Measurements from ENCODE around the gene TRAF3IP1.
"Not testable (repeated sequence)": the region's sequence is repeated elsewhere in the genome, so short reads cannot be mapped to it uniquely, and the experiment has no call there.

The TRAF3IP1 gene

GRCh38 chr2:238308177-238308576 is 12.1 kb upstream of the TRAF3IP1 start:
- no peak for DNase-seq (ENCODE audit: low read depth)

DNA sequence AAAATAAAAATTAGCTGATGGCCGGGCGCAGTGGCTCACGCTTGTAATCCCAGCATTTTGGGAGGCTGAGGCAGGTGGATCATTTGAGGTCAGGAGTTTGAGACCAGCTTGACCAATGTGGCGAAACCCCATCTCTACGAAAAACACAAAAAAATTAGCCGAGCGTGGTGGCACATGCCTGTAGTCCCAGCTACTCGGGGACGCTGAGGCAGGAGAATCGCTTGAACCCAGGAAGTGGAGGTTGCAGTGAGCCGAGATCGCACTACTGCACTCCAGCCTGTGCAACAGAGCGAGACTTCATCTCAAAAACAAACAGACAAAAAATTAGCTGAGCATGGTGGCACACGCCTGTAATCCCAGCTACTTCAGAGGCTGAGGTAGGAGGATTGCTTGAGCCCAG is 9.6 kb upstream of the TRAF3IP1 start:
- DNase-seq (ENCODE audit: low read depth) = not testable (repeated sequence)

- no peak for DNase-seq (ENCODE audit: low read depth)
Observed at GRCh38 chr2:238313289-238313990, 6.9 kb upstream of the TRAF3IP1 start.

DNA sequence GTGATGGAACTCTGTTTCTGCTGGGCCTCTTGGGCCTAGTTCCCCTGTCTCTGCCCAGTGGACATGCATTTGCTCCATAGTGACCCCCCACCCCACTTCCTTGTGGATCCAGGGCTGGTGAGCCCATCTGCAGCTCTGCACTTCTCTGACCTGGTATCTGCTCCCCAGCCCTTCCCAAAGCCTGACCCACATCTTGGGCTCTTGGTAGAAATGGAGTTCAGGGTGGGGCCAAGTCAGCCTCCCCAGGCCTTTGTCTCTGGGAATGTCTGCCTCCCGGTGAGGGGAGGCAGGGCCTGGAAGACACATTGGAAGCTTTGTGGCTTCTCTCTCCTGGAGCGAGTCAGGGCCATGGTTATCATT is 6.3 kb upstream of the TRAF3IP1 start:
- no peak for DNase-seq (ENCODE audit: low read depth)

- no peak for DNase-seq (ENCODE audit: low read depth)
Observed at GRCh38 chr2:238314576-238314975, 5.7 kb upstream of the TRAF3IP1 start.

DNA sequence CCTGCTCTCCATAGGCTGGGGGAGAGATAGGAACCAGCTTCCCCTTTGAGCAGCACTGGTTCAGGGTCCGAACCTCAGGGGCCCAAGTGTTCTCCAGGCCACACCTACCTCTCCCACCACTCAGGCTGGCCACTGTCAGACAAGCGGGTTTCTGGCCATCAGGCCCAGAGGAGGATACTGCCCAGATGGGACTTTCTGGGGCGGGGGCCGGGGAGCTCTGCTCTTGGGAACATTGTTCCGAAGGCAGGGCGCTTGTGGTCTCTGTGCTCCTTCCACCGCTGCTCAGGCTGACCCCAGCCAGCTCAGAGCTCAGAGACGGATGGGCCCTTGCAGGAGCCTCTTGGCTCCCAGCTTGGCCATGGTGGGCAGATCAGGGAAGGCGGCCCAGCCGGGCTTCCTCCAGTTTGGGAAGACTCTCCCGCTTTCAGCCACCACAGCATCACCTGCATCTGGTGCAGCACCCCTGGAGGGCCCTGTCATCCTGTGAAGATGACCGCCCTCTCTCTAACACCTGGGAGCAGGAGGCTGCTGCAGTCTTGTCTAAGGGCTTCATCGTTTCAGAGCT is 5.2 kb upstream of the TRAF3IP1 start:
- no peak for DNase-seq (ENCODE audit: low read depth)

DNA sequence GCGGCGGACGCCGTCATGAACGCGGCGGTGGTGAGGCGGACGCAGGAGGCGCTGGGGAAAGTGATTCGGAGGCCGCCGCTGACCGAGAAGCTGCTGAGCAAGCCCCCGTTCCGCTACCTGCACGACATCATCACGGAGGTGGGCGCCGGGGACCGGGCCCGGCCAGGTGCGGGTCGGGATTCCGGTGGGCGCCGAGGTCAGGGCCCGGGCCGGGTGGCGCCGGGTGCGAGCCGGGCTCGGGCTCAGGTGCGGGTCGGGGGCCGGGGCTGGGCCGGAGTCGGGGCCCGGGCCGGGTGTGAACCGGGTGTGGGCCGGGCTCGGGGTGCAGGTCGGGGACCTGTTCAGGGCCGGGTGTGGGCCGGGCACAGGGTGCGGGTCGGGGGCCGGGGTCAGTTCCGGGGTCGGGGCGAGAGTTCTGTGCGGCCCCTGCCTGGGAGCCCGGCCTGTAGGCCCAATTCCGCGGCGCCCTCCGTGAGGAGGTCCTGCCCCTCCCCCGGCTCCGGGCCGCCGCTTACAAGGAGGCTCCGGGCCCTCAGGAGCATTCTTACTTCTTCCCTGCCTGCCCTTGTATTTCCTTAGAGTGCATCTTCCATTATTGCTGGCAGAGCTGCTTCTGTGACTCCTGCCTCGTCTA is 447 bp downstream of the TRAF3IP1 start:
- peak; percentile 7 for DNase-seq (ENCODE audit: low read depth)

DNA sequence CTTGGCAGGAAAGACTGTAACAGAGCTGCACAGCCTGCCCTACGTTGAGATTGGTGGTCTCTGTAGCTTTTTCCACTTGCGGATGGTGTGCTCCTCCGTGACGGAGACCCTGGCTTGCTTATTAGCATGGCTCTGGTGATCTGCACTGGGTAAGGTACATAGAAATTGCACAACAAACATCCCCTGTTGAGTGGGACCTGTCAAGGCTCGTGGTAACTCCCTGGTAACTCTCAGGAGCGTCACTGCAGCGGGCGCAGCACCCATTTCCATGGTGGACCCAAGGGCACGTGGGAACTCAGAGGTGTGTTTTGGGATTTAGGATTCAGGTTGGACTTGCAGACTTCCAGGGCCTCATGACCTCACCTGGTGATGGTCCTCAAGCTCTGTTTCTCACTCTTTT is 1.1 kb downstream of the TRAF3IP1 start:
- no peak for DNase-seq (ENCODE audit: low read depth)

- DNase-seq (ENCODE audit: low read depth) = no peak
Observed at GRCh38 chr2:238322001-238322411, 1.7 kb downstream of the TRAF3IP1 start.

DNA sequence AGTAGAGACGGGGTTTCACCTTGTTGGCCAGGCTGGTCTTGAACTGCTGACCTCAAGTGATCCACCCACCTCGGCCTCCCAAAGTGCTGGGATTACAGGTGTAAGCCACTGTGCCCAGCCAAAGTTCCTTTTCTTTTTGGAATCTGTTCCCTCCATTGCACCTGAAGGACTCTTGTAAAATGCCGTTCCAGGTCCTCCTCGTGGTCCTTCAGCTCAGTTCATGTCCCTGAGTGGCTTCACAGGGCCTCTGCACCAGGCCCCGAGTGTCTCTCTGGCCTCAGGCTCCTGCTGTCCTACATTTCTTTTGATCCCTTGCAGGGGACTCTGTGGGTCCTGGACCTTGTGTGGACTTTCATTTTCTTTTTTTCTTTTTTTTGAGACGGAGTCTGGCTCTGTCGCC is 3.9 kb downstream of the TRAF3IP1 start:
- DNase-seq (ENCODE audit: low read depth) = not testable (repeated sequence)

DNA sequence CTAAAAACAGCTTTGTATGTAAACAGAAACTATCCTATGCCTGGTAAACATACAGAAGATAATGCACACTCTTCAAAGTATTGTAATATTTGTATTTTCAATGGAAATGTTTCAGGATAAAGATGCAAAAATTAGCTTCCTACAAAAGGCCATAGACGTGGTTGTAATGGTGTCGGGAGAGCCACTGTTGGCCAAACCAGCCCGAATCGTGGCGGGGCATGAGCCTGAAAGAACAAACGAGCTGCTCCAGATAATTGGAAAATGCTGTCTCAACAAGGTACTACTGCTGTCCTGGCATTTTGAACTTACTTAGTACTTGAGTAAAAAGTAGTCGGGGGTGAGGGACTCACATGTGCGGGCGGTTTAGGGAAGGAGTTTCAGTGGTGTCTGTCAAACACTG is 5.4 kb downstream of the TRAF3IP1 start:
- no peak for DNase-seq (ENCODE audit: low read depth)

GRCh38 chr2:238326801-238327365 is 6.6 kb downstream of the TRAF3IP1 start:
- no peak for DNase-seq (ENCODE audit: low read depth)

GRCh38 chr2:238327751-238328150 is 7.4 kb downstream of the TRAF3IP1 start:
- no peak for DNase-seq (ENCODE audit: low read depth)

- DNase-seq (ENCODE audit: low read depth) = no peak
Observed at GRCh38 chr2:238330391-238330790, 10.1 kb downstream of the TRAF3IP1 start.

DNA sequence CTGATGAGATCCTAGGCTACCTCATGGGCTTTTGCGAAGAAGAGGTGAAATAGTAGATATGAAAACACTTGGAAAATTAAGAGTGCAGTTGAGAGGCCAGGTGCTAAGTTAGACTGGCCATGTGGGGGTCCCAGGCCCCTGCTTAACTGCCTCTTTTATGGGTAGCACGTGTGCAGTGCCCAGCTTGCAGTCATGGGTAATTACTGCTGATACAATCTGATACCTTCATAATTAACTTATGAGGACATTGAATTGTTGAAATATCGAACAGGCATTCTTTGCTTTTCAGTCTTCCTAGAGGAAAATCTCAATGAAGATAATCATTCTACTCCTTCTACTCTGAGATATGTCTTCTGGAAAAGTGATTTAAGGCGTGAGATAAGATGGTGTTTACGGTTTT is 11.6 kb downstream of the TRAF3IP1 start:
- DNase-seq (ENCODE audit: low read depth) = no peak

GRCh38 chr2:238334885-238335284 is 14.6 kb downstream of the TRAF3IP1 start:
- no peak for DNase-seq (ENCODE audit: low read depth)

DNA sequence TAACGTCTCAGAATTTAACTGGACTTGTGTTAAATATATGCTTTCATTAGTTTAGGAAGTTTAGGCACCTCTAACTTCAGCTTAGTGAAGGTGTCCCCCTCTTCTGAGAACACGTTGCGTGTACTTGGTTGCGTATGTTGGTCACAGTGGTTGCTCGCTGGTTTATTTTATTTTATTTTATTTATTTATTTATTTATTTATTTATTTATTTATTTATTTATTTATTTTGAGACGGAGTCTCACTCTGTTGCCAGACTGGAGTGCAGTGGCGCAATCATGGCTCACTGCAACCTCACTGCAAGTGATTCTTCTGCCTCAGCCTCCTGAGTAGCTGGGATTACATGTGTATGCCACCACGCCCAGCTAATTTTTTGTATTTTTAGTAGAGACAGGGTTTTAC is 15.3 kb downstream of the TRAF3IP1 start:
- not testable (repeated sequence) for DNase-seq (ENCODE audit: low read depth)

DNA sequence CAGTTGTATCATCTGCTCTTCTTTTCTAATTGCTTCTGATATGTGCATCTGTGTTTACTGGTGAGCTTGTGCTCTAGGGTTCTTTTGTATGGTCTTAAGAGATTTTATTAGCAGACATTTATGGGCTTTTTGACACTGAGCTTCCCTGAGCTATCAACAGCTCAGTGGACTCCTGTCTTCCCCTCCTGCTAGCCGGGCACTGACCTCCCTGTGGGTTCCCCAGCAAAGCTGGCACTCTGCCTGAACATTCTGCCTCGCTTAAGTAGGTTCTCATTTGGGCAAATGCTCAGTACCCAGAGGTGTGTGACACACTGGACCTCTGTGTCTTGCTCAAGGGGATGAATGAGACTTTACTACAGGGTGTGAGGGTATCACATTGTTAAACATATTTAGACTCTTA is 15.8 kb downstream of the TRAF3IP1 start:
- DNase-seq (ENCODE audit: low read depth) = no peak

- DNase-seq (ENCODE audit: low read depth) = no peak
Observed at GRCh38 chr2:238336793-238337444, 16.6 kb downstream of the TRAF3IP1 start.

- DNase-seq (ENCODE audit: low read depth) = no peak
Observed at GRCh38 chr2:238337846-238338245, 17.5 kb downstream of the TRAF3IP1 start.

- no peak for DNase-seq (ENCODE audit: low read depth)
Observed at GRCh38 chr2:238338710-238339394, 18.5 kb downstream of the TRAF3IP1 start.

DNA sequence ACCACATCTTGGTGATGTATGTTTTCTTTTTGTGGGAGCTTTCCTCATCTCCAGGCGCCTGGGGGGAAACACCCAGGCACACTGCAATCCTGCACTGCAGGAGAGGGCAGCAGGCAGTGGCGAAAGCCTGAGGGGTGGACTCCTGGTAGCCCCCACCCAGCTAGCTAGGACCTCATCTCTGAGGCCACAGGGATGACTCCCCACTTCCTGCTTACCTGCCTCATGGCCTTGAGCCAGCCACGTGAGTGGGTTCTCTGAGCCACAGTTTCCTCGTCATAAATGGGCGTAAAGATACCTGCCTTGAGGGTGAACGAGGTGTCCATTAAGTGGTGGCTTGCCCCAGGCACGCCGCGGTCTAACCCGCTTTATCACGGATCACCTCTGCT is 19.1 kb downstream of the TRAF3IP1 start:
- no peak for DNase-seq (ENCODE audit: low read depth)
